ENCODE data around the gene SIAH3.

GRCh38 chr13:45809801-45810394, 41.7 kb downstream of the SIAH3 start:
- TF ChIP-seq POLR2AphosphoS5 (IDR thresholded peaks at IDR 0.05) (no peak), CTCF (IDR thresholded peaks at IDR 0.05) (no peak), POLR2A (IDR thresholded peaks at IDR 0.05) (no peak)

Measured in transverse colon (tissue), 4 donors.